NCI-H226 (cell line): ENCODE measurements around the gene NTHL1.

Experiments used
- DNase-seq: peaks from one replicate; pipeline ENCODE4 v3.0.0-alpha.2; 2015

Gene NTHL1

DNA sequence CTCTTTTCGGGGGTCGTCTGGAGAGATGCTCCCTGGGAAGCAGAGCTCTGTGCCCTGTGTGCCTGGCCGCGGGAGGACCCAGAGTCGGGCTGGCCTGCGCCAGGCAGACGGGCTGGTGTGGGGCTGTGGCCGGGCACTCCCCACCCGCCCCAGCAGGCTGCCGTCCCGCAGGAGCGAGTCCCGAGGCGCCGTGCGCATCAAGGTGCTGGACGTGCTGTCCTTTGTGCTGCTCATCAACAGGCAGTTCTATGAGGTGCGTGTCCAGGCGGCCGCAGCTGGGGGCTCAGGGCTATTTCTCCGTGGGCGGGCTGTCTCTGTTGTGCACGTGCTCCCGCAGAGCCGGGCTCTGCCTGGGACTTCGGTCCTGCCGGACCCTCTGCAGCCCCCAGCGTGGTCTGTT, 15.2 kb upstream of the NTHL1 start:
- no peak for DNase-seq

DNA sequence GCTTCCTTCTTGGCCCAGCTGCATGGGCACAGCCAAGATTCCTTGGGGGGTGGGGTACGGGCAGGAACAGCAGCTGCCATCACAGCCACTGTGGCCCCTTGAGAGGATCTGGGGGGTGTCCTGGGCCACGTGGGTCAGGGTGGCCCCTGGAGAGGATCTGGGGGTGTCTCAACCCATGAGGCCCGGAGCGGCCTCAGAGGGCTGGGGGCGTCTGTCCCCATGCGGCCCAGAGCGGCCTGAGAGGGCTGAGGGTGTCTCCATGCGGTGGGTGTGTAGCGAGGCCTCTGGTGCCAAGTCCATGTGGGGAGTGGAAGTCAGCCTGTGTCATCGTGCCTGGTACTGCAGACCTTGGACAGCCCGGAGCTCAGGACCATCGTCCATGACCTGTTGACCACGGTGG, 13.9 kb upstream of the NTHL1 start:
- no peak for DNase-seq

DNA sequence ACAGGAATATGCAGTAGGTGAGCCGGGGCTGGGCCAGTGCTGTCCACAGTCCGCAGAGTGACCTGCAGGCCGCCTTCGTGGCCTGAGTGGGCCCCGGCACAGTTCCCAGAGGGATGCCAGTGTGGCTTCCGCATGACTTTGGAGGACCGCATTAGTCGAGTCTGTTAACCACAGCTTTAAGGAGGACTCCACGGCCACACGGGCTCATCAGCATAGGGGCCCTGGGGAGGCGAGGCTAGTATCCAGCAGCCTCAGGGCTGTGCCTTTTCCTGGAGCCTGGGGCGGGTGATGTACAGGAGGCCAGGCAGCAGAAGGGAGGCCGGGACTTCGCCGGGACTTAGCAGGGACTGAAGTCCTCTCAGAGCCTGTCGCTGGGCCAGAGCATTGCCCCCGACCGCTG, 13.4 kb upstream of the NTHL1 start:
- DNase-seq, result no peak

DNA sequence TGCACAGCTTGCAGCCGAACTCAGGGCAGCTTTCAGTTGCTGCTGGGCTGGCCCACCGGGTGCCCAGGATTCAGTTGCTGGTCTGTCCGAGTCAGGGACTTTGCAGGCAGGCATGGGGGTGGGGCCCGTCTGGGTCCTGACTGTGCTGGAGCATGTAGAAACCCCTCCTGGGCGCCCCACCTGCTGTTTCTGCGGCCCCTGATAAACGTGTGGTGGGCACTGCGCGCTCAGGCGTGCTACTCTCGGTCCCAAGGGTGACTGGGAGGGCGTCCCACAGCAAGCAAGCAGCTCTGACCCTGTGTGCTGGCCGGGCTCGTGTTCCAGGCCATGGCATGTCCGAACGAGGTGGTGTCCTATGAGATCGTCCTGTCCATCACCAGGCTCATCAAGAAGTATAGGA, 12.7 kb upstream of the NTHL1 start:
- DNase-seq, result no peak

DNA sequence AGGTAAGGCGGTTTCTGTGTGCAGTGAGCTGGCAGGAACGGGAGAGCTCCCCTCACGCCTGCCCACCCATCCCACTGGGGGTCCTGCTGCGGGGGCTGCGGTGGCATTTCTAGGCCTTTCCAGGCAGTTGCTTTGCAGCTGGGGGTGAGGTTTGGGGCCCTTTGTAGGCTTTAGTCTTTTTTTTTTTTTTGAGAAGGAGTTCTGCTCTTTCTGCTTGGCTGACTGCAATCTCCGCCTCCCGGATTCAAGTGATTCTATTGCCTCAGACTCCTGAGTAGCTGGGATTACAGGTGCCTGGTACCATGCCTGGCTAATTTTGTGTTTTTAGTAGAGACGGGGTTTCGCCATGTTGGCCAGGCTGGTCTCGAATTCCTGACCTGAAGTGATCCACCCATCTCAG, 11.2 kb upstream of the NTHL1 start:
- no peak for DNase-seq

DNA sequence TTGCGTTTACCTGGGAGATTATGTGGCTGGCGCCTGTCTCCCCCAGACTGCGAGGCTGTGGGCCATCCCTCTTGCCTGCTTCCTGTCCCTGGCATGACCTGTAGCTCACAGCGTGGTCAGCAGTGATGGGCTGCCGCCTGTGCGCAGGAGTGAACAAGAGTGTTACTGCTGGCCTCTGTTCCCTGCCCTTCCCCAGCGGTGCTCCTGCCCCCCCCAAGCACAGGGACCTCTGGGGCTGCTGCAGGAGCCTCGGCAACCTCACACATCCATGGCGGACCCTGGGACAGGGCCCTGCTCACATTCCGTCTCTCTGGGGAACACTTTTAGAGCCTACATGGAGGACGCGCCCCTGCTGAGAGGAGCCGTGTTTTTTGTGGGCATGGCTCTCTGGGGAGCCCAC, 10.8 kb upstream of the NTHL1 start:
- DNase-seq, result no peak

DNA sequence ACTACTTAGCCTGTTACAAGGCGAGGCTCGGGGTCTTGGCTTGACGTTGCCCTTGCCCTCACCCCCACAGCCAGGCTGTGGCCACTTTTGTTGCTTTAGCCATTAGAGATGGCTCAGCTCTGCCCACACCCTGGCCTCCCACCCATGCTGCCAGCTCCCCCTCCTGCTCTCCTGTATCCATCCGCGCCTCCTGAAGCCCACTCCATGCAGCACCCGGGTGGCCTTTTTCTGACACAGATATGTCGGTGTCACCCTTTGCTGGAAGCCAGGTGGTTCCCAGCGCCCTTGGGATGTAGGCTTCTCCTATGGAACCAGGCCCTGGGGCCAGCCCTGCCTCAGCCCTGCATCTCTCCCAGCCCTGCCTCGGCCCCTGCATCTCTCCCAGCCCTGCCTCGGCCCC, 9.8 kb upstream of the NTHL1 start:
- DNase-seq, result no peak

DNA sequence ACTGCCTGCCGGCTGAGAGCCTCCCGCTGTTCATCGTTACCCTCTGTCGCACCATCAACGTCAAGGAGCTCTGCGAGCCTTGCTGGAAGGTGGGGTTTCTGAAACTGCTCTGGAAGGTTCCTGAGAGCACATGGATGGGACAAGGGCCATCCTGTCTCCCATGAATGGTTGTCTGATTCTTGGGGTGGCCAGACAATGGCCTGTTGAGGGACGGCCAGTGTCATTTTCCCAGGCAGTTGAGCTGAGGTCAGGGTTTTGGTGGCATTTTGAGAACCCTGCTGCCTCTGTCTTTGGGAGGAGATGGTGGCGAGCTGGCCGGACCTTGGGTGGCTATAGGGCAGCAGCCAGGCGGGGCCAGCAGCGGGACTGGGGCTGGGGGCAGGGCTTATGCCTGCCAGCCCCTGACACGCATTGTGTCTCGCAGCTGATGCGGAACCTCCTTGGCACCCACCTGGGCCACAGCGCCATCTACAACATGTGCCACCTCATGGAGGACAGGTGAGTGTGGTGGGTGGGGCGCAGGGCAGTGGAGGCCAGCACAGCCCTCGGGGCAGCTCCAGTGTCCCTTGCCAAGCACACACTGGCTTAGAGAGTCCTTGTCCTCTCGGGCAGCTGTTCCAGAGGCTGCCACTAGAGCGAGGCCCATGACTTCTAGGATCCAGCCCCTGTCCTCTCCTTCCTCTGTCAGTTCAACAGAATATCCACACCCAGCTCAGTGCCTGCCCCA, 9.2 kb upstream of the NTHL1 start:
- no peak for DNase-seq

DNA sequence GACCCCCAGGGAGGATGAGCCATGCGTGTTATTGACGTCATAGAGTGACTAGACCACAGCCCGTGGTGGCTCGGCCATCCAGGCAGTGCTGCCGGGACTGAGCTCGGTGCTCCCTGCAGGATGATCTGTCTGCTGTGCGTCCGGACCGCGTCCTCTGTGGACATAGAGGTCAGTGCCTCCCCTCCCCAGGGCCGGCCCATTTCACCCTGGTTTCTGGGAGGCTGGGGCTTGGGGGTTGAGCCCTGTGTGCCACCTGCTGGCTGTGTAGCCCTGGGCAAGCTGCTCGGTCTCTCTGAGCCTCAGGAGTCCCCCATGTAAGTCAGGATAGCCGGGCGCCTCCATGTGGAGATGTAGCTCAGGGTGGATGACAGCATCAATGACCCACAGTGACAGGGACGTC, 8.4 kb upstream of the NTHL1 start:
- DNase-seq, result no peak

DNA sequence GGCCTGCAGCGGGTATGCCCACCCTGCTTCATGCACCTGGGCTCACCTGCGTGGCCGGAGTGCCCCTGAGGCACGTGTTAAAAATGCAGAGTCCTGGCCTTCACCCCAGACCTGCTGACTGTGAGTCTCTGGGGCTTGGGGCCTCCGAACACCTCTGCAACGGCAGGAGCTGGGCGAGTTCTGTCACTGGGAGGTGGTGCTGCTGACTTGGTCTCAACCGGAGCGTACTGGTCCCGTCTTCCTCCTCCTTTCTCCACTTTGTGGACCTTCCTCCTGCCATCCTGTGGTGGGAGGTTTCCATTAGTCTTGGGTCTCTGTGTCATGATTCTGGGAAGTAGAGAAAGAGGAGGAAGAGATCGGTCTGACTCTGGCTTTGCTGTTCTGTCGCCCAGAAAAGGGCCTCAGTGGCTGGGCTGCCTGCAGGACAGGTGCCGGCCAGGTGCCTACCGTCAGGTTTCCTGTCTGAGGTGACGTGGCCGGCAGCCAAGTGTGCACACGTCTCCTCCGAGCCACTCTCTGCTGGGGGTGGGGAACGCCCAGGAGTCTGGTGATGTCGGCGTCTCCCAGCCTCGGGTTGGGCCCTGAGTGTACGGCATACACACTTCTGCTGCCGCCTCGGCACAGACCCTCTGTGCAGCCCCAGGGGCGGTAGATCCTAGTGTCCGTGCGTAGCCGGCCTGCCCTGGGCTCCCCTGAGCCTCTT, 7.1 kb upstream of the NTHL1 start:
- no peak for DNase-seq

DNA sequence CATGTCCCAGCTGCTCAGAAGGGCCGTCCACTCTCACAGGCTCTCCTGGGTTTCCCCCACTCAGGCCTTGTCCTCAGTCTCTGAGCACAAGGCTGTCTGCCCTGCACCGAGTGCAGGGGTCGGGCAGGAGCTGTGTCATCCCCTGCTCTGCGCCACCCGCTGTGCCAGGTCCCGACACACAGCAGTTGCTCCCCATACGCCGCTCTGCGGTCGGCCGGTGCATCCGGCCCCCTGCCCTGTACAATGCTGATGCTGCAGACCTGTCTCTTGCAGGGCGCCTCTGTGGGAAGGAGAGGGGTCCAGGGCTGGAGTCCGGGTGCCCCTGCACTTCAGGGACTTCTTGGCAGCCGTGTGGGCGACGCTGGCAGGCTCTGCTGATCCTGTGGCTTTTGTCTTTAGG, 6.3 kb upstream of the NTHL1 start:
- no peak for DNase-seq

DNA sequence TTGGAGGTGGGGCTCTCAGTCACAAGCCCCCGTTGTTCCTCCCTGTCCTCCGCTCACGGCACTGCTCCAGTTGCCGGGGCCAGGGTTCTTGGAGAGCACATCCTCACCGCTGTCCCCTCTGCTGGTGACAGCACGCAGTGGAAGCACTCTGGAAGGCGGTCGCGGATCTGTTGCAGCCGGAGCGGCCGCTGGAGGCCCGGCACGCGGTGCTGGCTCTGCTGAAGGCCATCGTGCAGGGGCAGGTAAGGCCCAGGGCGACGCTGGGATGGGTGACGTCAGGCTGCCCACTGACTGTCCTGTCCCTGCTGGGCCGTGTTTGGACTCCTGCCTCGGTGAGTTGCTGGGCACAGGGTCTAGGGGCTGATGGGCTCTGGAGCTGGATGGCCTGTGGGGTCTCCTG, 5.6 kb upstream of the NTHL1 start:
- DNase-seq, result no peak

DNA sequence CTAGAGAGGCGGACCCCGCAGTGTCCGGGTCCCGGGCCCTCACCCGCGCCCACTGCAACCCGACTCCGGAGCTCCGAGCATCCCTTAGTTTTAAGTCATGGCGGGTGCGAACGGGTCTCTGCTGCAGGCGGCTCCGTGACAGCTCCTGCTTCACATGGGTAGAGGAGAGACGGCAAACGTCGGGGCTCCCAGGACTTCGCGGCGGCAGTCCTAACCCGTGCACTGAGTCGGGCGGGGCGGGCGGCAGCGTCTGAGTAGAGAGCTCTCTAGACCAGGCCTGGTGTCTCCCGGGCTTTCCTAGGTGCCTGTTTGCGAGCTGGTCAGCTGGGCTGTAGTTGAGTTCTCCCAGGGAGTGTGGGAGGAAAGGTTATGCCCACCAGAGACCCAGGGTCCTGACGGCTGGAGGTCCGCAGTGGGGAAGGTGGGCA, 496 bp upstream of the NTHL1 start:
- DNase-seq, result no peak

DNA sequence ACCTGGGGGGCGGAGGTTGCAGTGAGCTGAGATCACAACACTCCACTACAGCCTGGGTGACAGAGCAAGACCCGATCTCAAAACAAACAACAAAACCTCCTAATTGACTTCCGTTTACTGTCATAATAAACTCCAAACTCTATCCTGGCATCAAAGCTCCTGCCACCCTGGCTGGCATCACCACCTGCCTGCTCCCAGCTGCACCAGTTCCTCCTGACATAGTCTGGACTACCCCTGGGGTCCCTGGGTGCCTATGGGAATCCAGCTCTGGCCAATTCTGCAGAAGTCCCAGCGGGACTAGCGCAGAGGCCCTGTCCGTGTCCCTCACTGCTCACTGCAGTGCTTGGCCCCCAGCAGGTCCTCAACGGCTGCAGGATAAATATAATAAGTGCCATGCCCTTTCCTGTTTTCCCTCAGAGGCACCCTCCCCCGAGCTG, 723 bp downstream of the NTHL1 start:
- no peak for DNase-seq

DNA sequence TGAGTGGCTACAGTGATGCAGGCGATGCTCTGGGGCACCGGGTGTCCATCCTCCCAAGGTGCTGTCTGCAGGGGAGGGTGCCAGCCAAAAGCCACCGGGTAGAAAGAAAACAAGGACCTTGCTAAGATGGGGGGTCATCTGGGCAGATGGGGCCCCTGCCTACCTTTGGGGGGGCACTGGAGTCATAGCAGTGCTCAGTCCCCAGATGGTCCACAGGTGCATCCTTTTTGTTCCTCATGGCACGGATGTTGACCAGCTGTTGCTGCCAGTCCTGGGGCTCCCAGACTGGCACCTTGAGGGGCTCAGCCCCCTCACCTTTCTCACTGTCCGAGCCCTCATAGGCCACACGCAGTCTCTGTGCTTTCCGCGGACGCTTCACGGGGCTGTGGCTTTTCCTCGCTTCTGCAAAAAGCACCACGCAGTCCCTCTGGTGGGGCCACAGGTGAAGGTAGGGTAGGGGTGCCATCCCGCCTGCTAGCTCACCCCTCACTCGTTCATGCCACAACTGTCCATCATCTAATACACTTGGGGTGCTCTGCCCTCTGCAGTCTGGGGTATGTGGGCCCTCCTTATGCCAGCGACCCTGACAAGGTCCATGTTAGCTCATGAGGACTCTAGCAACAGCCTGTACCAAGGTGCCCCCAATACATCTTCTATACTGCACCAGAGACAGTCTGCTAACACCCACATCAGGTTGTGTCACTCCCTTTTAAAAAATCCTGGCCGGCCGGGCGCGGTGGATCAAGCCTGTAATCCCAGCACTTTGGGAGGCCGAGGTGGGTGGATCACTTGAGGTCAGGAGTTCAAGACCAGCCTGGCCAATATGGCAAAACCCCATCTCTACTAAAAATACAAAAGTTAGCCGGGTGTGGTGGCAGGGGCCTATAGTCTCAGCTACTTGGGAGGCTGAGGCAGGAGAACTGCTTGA, 1.4 kb downstream of the NTHL1 start:
- no peak for DNase-seq

DNA sequence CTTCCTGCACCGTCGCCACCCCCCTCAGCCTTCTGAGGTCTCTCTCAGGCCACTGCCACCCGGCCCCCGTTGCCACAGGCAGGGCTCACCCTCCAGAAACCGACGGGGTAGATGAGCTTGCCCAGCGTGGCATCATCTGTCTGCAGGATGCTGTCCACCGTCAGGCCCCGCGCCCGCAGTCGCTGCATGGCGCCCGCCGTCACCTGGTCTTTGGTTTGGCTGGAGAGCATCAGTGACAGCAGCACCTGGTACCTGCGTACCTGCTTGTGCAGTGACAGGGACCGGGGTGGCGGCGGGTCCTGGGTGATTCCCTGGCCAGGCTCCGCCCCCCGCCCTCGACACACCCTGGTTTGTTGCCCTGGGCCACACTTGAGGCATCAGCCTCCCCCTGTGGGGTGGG, 3.1 kb downstream of the NTHL1 start:
- no peak for DNase-seq

DNA sequence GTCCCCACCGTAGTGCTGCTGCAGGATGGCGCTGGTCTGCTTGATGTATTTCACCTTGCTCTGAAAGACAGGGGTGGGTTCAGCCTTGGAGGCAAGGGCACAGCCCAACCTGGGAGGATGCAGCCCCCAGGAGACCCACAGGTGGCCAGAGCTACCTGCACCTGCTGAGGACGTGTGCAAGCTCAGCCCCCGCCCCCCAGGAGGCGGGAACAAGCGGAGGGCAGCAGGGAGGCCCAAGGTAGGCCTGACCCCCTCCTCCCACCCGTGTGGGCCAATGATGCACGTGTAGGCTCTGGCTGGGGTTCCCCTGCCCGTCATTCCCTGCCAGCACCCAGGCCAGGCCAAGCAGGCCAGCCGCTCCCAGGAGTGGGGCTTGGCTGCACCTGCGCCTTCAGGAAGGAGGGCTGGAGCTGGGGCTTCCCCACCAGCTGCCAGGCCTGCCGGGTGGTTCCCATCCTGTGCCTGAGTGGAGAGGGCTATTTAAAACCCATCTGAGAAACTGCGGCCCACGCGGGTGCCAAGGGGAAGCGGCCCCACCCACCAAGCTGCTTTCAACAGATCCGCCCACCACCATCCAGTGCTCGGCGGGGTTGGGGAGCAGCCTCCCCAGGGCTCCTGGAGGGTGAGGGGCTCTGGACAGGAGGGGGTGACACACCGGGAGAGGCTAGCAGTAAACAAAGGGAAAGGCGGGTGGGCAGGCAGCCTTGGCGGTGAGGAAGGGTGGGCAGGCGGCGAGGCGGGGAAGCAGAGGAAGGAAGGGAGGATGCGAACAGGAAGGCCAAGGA, 3.8 kb downstream of the NTHL1 start:
- no peak for DNase-seq

DNA sequence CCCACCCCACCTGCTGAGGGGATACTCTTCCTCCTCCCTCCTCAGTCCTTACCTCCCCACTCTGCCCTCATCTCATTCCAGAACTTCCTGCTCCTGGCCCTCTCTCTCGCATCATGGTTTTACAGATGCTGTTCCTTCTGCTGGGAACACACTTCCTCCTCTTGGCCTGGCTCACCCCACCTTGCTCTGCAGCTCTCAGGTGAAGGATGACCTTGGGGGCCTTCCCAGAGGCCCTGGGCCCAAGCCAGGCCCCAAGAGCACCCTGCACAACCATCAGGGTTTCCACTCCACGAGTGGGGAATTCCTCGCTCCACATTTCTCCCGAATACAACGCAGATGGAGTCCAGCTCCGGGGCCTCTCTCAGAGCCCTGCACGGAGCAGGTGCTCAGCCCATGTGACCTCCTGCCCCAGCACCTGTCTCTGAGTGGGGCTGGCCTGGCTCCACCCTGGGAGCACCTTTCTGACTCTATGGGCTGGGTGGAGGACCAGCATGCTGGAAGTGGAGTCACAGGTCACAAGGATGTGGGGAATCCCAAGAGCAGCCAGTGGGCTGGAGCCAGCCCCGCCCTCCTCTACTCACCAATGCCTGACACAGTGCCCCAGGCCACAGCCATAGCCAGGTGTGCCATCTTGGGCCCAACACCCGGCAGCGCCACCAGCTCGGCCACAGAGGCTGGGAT, 4.5 kb downstream of the NTHL1 start:
- DNase-seq, result no peak

DNA sequence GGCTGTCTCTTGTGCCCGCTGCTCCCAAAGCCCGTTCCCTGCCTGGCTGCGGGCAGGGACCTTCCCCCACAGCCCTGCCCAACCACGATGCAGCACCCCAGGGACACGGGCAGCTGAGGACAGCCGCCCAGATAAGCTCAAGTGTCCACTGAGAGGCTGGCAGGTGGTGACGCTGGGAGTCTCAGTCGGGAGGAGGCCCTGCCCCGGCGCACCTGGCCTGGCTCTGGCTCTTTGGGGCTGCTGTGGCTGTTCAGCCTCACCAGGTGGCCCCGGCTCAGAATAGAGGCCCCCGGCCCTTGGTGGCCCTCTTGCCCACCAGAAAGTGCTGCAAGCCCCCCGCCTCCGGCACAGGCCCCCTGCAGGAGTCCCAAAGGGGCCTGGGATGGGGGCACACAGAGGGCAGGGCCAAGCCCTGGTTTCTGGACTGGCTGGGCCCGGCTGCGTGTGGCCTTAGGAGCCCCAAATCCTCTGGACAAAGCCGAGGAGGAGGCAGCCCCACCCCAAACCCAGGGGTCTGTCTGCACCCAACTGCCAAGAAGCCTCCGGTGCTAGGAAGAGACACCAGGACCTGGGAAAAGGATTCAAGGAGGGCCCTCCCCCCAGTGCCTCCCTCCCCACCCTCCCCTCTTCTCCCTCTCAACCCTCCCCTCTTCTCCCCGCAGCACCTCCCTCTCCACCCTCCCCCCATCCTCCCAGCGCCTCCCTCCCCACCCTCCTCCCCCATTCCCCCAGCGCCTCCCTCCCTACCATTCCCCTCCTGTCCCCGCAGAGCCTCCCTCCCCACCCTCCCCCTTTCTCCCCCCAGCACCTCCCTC, 5.3 kb downstream of the NTHL1 start:
- DNase-seq, result no peak

DNA sequence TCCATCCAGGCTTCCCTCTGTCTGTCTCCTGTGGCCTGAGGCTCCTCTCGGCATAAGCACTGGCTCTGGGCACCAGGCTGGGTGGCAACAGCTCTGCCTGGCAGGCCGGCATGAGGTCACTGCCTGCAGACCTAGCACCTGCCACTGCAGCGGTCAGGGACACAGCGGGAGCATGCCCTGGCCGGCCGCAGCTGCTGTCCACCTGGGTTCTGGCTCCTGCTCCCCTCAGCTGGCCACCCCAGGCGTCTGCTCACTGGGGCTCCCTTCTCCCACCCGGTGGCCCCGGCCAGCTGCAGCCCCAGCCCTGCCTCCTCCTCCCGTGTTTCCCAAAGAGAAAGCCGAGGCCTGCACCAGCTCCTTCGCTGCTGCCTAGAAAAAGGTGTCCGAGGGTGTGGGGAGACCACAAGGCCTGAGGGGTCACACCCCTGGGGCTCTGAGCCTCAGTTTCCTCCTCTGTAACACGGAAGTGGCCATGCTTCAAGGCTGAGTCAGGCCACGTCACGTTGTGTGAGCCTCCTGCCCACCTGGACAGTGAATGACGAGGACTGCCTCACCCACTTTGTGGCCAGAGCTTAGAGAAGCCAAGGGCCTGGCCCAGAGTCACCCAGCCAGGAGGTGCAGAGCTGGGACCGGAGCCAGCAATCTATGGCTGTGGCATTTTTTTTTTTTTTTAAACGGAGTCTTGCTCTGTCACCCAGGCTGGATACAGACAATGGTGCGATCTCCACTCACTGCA, 6.7 kb downstream of the NTHL1 start:
- DNase-seq, result no peak
